IPS DF 6.9 (cell line): ENCODE measurements around the gene RPS6KA2.

Source experiments
- DNase-seq: peaks from one replicate; pipeline ENCODE4 v3.0.0-alpha.2; 2013; ENCODE audit warnings: low read depth, low spot score
- H3K27ac ChIP-seq: one replicate; pipeline ENCODE4 v1.5.1; 2013; ENCODE audit warnings: low read length, control low read depth
- H3K27me3 ChIP-seq: 2 replicates; pipeline ENCODE4 v1.6.1; 2013; ENCODE audit warnings: mild to moderate bottlenecking, low read length; ENCODE audit not compliant: control insufficient read depth, insufficient read depth
- H3K36me3 ChIP-seq: 2 replicates; pipeline ENCODE4 v1.6.1; 2013; ENCODE audit warnings: low read length; ENCODE audit not compliant: control insufficient read depth, insufficient read depth
- H3K4me1 ChIP-seq: 2 replicates; pipeline ENCODE4 v1.6.1; 2013; ENCODE audit warnings: low read length; ENCODE audit not compliant: control insufficient read depth, insufficient read depth
- H3K4me3 ChIP-seq: 2 replicates; pipeline ENCODE4 v1.5.1; 2013; ENCODE audit warnings: mild to moderate bottlenecking, low read length
- H3K9me3 ChIP-seq: 2 replicates; pipeline ENCODE4 v1.6.1; 2013; ENCODE audit warnings: low read length, inconsistent platforms; ENCODE audit not compliant: control insufficient read depth, insufficient read depth
- whole genome bisulfite sequencing: extraction: QIAGEN DNeasy Blood & Tissue Kit; methylation state at CpG from one replicate; pipeline ENCODE4 v1.1.7; 2013; ENCODE audit warnings: mixed read lengths, missing lambda C conversion rate; ENCODE audit not compliant: insufficient read length, insufficient coverage; 5-methylcytosine and 5-hydroxymethylcytosine counted together

The RPS6KA2 gene

DNA sequence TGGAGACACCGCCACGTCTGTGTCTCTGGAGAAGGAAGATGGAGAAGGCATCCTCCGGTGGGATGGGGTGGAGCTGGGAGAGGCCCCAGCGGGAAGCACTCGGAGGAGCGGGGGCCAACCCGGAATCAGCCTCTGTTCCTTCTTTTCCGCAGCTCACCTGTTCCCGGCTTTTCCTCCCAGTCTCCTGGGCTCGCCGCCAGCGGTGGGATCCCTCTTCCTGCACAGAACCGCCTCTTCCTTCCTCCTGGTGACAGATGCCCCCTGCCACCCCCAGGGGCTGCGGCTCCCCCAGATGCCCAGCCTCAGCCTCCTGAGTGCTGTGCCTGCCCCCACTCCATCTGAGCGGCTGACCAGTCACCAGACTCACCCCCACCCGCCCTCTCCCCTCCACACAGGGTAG, 63.9 kb downstream of the RPS6KA2 start:
- Histone ChIP-seq H3K4me1 (peaks cover 2% of the 10 kb centered on the region), H3K36me3 (no peaks in the 10 kb centered on the region), H3K9me3 (no peaks in the 10 kb centered on the region), H3K27me3 (no peaks in the 10 kb centered on the region), H3K4me3 (no peak overlapping the region), H3K27ac (no peak overlapping the region)
- no peak for DNase-seq
- WGBS: no CpG with 5 or more reads among the region's 16 CpGs

DNA sequence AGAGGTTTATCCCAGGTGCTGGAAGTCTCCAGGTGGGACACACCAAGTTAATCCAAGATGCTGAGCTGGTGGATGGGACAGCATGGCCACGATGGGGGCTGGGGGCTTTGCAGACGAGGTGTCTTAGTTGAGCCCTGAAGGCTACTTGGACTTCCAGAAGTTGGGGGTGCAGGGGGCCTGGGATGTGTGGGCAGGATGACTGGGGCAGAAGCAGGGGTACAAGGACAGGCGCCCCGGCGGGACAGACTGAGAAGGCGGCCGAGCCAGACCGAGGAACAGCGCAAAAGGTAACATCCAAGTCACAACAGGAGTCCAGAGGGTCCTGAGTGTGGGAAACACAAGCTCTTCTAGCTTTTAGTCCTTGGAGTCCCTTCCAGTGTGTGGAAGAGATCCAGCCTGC, 64.3 kb downstream of the RPS6KA2 start:
- Histone ChIP-seq H3K27me3 (no peaks in the 10 kb centered on the region), H3K4me3 (no peak overlapping the region), H3K27ac (no peak overlapping the region), H3K9me3 (no peaks in the 10 kb centered on the region), H3K36me3 (no peaks in the 10 kb centered on the region), H3K4me1 (peaks cover 2% of the 10 kb centered on the region)
- DNase-seq: no peak
- no CpG with 5 or more reads among the region's 9 CpGs for WGBS

DNA sequence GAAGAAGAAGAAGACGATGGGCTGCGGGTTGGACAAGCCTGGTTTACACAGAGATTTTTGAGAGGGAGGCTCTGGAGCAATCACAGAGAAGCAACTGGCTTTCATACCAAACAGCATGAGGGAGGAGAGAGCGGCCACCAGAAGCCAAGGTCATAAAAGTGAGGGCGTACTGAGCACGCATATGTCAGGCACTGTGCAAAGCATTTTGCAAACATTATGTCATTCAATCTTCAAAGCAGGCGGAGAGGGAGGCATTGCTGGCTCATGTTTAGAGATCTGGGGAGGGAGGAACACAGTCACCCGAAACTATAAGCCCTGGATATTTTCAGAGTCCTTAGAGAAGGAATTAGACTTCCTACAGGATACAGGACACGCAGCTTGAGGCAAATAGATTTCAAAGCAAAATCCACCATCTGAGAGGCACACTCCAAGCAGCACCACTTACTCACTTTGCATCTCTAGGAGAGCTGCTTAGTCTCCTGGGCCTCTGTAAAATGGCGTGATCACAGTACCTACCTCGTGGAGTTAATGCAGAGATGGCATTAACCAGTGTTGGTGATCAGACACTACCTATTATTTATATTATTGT, 65.2 kb downstream of the RPS6KA2 start:
- H3K4me3 ChIP-seq: no peak overlapping the region
- H3K27me3 ChIP-seq: no peaks in the 10 kb centered on the region
- DNase-seq: no peak
- peaks cover 6% of the 10 kb centered on the region for H3K4me1 ChIP-seq
- no peaks in the 10 kb centered on the region for H3K9me3 ChIP-seq
- H3K36me3 ChIP-seq: no peaks in the 10 kb centered on the region
- H3K27ac ChIP-seq: no peak overlapping the region
- WGBS: no CpG with 5 or more reads among the region's 10 CpGs

DNA sequence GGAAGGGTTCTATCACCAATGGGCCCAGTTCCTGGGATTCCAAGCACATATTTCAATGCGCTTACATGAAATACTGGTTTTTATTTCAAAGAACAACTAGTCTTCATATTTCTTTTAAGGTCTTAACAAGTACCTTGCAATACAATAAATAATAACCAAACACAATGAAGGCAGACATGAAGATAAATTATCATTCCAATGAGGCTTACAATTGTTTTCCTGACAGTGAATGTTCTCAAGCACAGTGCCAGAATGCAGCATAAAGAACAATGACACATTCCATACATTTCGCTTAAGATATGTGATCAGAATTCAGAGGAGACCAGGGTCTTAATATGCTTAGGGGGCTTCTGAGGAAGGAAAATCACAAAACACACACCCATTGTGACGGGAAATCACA, 66.8 kb downstream of the RPS6KA2 start:
- WGBS: no CpG with 5 or more reads among the region's 3 CpGs
- H3K27me3 ChIP-seq: no peaks in the 10 kb centered on the region
- no peak overlapping the region for H3K27ac ChIP-seq
- no peaks in the 10 kb centered on the region for H3K36me3 ChIP-seq
- peaks cover 6% of the 10 kb centered on the region for H3K4me1 ChIP-seq
- DNase-seq: no peak
- no peak overlapping the region for H3K4me3 ChIP-seq
- H3K9me3 ChIP-seq: no peaks in the 10 kb centered on the region

DNA sequence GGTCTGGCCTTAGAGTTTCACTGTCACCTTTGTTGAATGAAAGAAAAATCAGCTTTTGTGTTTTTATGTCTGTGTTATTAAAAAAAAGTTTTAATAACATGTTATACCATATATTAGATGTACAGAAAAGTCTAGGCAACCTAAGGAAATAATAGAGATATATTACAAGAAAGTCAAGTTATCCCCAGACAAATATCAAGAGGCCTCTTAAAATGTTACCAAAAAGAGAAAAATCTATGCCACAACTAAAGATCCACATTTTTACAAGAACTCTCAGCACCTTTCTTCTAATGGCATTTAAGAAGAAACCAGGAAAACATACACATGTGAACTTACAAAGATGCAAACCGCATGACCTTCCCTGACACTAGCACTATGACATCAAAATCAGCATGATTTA, 67.4 kb downstream of the RPS6KA2 start:
- Histone ChIP-seq H3K4me3 (no peak overlapping the region), H3K9me3 (no peaks in the 10 kb centered on the region), H3K27ac (no peak overlapping the region), H3K27me3 (no peaks in the 10 kb centered on the region), H3K36me3 (no peaks in the 10 kb centered on the region), H3K4me1 (peaks cover 6% of the 10 kb centered on the region)
- no peak for DNase-seq
- WGBS: no CpG with 5 or more reads among the region's 1 CpG

DNA sequence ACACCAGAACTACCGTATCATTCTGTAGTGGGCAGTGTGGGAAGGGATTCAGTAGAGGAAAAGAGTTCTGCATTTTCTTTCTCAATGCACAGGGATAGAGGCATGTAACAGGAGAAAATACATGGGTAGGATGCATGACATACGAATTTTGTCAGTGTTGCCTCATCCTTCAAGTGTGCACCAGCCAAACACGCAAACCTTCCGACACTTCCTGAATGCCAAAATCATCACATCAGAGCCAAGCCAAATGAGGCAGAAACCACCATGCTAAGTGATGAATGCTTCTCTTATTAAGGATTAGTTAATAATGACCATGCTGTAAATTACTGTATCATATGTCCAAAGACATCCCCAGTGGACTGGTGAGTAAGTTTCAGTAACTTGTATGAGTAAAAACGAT, 67.8 kb downstream of the RPS6KA2 start:
- Histone ChIP-seq H3K27me3 (no peaks in the 10 kb centered on the region), H3K27ac (no peak overlapping the region), H3K4me1 (peaks cover 6% of the 10 kb centered on the region), H3K36me3 (no peaks in the 10 kb centered on the region), H3K4me3 (no peak overlapping the region), H3K9me3 (no peaks in the 10 kb centered on the region)
- no peak for DNase-seq
- no CpG with 5 or more reads among the region's 5 CpGs for WGBS

DNA sequence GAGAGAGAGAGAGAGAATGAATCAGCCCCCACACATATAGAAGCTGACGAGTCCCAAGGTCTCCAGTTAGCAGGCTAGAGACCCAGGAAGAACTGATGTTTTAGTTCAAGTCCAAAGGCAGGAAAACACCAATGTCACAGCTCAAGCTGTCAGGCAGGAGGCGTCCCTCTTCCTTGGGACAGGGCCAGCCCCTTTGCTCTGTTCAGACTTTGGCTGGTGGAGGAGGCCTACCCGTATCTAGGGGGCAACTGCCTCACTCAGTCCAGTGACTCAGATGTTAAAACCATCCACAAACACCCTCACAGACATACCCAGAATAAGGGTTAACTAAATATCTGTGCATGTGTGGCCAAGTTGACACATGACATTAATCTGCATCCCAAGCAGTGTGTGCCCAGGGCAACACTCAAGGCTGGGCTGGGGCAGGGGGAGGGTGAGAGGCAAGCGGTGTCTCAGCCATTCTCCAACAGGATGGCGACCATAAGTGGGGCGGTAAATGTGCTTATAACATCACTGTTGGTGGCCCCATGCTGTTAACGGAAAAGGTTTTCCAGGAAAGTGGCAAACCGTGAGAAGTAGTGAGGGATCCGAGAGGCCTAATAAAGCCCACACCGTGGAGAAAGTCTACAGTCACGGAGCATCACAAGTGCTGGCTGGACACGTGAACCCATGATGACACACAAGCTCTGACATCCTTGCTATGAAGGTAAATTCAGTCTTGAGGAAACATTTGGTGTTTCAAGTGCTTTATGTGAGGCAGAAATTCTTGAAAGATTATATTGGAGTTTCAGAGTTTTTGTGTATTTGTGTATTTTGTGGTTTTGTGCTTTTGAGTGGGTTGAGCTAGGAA, 68.7 kb downstream of the RPS6KA2 start:
- Histone ChIP-seq H3K27me3 (no peaks in the 10 kb centered on the region), H3K36me3 (no peaks in the 10 kb centered on the region), H3K4me3 (no peak overlapping the region), H3K9me3 (no peaks in the 10 kb centered on the region), H3K4me1 (peaks cover 6% of the 10 kb centered on the region), H3K27ac (no peak overlapping the region)
- DNase-seq: no peak
- no CpG with 5 or more reads among the region's 12 CpGs for WGBS

DNA sequence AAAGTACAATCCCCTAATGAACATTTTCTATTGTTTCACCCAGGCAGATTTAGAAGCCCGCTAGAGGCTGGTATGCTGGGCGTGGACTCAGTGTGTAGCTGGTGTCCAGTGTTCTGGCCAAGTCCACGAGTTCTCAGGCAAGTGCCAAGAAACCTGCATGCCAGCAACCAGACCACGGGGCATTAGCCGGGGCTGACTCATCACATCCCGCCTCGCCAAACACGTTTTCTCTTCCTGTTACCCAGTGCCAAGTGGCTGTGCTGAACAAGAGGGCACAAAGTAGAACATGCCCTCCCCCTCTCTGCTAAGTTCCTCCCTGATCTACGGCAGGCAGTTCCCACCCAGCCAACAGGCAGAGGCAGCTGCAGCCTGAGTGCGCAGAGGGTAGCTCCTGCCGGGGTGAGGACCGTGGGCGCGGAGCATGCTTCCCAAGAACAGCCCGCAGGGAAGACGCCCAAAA, 70.2 kb downstream of the RPS6KA2 start:
- Histone ChIP-seq H3K36me3 (no peaks in the 10 kb centered on the region), H3K27ac (no peak overlapping the region), H3K9me3 (no peaks in the 10 kb centered on the region), H3K4me3 (no peak overlapping the region), H3K27me3 (no peaks in the 10 kb centered on the region), H3K4me1 (peaks cover 9% of the 10 kb centered on the region)
- no CpG with 5 or more reads among the region's 16 CpGs for WGBS
- DNase-seq: no peak

DNA sequence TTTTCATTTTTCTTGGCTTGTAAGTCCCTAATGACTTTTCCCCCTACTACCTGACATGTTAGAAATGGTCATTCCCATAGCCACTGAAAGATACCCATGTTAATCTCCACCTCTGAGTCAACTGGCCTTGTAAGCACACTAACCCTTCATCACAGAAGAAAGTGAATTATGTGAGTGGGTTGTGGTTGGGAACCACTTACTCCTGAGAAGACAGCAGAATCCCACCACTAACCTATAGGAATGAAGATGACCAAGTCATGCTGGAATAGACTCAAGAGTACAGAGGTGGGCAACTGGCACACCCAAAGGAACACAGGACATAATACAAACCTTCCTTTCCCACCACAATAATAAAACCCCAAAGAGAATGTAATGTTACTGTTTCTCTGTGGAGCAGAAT, 70.7 kb downstream of the RPS6KA2 start:
- Histone ChIP-seq H3K27ac (no peak overlapping the region), H3K27me3 (no peaks in the 10 kb centered on the region), H3K4me1 (peaks cover 11% of the 10 kb centered on the region), H3K4me3 (no peak overlapping the region), H3K9me3 (no peaks in the 10 kb centered on the region), H3K36me3 (no peaks in the 10 kb centered on the region)
- DNase-seq: no peak

DNA sequence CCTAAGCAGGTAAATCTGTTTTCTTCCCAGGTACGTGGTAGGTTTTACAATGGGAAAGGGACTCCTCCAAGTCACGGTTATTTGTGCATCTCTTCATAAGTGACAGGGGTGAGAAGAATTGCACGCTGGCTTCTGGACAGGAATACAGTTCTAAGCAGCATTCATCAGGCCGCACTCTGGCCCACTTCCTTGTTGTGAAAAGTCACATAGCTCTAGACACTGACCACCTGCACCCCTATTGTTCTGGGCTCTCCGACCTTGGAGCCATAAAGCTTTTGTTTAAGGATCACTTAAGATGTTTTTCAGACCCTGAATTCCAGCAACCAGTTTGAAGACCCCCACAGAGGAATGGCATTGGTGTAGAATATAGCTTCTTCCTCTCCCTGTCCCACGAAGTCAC, 72.0 kb downstream of the RPS6KA2 start:
- WGBS: no CpG with 5 or more reads among the region's 6 CpGs
- no peak overlapping the region for H3K27ac ChIP-seq
- no peaks in the 10 kb centered on the region for H3K9me3 ChIP-seq
- H3K4me1 ChIP-seq: peaks cover 9% of the 10 kb centered on the region
- H3K4me3 ChIP-seq: no peak overlapping the region
- H3K36me3 ChIP-seq: no peaks in the 10 kb centered on the region
- DNase-seq: no peak
- H3K27me3 ChIP-seq: no peaks in the 10 kb centered on the region

DNA sequence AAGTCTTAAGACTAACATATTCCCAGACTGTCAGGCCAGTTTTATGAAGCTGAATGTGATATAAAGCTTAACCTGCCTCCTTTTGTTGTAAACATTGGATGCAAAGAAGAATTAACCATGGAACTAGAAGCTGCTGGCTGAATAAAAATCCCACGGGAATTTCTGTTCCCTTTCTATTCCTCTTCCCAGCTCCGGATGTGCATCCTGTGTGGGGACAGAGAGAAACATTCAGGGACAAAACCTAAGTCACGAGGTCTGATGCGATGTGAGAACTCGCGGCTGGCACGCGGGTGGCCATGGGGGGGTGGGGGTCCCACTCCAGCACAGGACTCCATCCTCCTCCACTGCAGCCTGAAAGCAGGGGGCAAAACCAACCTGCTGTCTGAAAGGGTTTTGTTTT, 72.7 kb downstream of the RPS6KA2 start:
- H3K4me3 ChIP-seq: no peak overlapping the region
- no peak for DNase-seq
- H3K4me1 ChIP-seq: peaks cover 9% of the 10 kb centered on the region
- no peaks in the 10 kb centered on the region for H3K36me3 ChIP-seq
- H3K27ac ChIP-seq: no peak overlapping the region
- H3K9me3 ChIP-seq: no peaks in the 10 kb centered on the region
- no CpG with 5 or more reads among the region's 8 CpGs for WGBS
- H3K27me3 ChIP-seq: no peaks in the 10 kb centered on the region
